GM13977 (cell line): ENCODE results near the gene HMGN2.

Source experiments
- DNase-seq: peaks from one replicate; pipeline ENCODE4 v3.0.0; 2012; ENCODE audit warnings: low spot score
- in situ Hi-C: fragments of 300-500 bp; cut with MboI; formaldehyde crosslinking; loops from one replicate; pipeline ENCODE4 v1.12.0; 2022; ENCODE audit warnings: low sequenced_read_pairs, low pct_unique_long_range_greater_than_20kb, mixed read lengths, inconsistent platforms; ENCODE audit not compliant: unreplicated experiment
- TF ChIP-seq, protein P1 (sequence below): IDR thresholded peaks from 2 replicates; pipeline ENCODE4 v1.5.1; 2012; ENCODE audit warnings: mild to moderate bottlenecking, control low read depth; ENCODE audit not compliant: insufficient read depth; ENCODE audit errors: extremely low read depth, missing control alignments

HMGN2 gene

DNA sequence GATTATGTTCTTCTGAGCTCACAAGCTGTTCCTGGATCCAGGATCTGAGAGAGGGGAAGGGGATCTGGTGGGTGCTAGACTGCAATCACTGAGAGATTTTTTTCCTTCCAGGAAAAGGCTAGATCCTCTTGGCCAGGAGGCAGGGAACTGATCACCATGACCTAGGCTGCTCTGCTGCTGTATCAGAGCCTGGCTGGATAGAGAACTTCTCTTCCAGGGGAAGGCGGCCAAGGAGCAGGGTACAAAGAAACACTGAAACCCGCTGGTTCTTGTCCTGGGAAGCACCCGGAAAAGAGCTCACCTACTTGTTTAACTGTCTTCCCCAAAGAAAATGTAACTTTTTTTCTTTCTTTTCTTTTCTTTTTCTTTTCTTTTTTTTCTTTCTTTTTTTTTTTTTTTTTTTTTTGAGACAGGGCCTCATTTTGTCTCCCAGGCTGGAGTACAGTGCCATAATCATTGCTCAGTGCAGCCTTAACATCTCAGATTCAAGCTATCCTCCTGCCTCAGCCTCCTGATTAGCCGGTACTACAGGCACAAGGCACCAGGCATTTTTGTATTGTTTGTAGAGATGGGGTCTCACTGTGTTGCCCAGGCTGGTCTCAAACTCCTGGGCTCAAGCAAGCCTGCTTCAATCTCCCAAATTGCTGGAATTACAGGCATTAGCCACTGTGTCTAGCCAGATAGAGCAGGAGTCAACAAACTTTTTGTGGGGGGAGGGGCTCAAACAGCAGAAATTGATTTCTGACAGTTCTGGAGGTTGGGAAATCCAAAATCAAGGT is 44.9 kb downstream of the HMGN2 start:
- TF ChIP-seq, protein P1, sequence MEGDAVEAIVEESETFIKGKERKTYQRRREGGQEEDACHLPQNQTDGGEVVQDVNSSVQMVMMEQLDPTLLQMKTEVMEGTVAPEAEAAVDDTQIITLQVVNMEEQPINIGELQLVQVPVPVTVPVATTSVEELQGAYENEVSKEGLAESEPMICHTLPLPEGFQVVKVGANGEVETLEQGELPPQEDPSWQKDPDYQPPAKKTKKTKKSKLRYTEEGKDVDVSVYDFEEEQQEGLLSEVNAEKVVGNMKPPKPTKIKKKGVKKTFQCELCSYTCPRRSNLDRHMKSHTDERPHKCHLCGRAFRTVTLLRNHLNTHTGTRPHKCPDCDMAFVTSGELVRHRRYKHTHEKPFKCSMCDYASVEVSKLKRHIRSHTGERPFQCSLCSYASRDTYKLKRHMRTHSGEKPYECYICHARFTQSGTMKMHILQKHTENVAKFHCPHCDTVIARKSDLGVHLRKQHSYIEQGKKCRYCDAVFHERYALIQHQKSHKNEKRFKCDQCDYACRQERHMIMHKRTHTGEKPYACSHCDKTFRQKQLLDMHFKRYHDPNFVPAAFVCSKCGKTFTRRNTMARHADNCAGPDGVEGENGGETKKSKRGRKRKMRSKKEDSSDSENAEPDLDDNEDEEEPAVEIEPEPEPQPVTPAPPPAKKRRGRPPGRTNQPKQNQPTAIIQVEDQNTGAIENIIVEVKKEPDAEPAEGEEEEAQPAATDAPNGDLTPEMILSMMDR: no peak
- no peak for DNase-seq
- in situ Hi-C loops: no loop called here

- in situ Hi-C loops: no loop called here
- TF ChIP-seq, protein P1: no peak
- DNase-seq: no peak
These were observed 45.5 kb downstream of the HMGN2 start for GRCh38 chr1:26517766-26518049.

- in situ Hi-C loops: no loop called here
- no peak for DNase-seq
- TF ChIP-seq, protein P1: no peak
These were observed 46.1 kb downstream of the HMGN2 start for GRCh38 chr1:26518355-26518754.

DNA sequence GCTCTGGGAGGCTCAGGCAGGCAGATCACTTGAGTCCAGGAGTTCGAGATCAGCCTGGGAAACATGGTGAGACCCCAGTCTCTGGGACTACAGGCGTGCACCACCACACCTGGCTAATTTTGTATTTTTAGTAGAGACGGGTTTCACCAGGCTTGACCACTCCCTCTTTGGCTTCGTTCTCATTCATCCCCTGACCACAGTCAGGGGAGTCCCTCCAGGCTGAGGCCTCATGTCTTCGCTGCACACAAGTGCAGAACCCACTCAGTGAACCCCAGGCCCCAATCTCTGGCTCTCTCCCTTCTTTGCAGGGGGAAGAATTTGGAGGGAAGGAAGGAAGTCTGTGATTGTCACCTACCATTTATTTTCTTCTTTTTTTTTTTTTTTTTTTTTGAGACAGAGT is 48.1 kb downstream of the HMGN2 start:
- in situ Hi-C loops: no loop called here
- TF ChIP-seq, protein P1: no peak
- no peak for DNase-seq

- in situ Hi-C loops: no loop called here
- DNase-seq: no peak
- TF ChIP-seq, protein P1: no peak
These were observed 49.4 kb downstream of the HMGN2 start for GRCh38 chr1:26521669-26522030.

GRCh38 chr1:26522073-26522472 is 49.8 kb downstream of the HMGN2 start:
- TF ChIP-seq, protein P1: no peak

More at GRCh38 chr1:26522073-26522472, 49.8 kb downstream of the HMGN2 start:
- in situ Hi-C loops: no loop called here
- no peak for DNase-seq
